ENCODE data around the gene CXCL8.

CXCL8 gene

GRCh38 chr4:73718375-73719373 is 21.7 kb upstream of the CXCL8 start:
- no peak for DNase-seq (ENCODE audit: low read depth in 2 of 2)

- no peak for DNase-seq (ENCODE audit: low read depth in 2 of 2)
Measured at GRCh38 chr4:73721435-73721834, 18.9 kb upstream of the CXCL8 start.

GRCh38 chr4:73721909-73722308 is 18.5 kb upstream of the CXCL8 start:
- no peak for DNase-seq (ENCODE audit: low read depth in 2 of 2)

GRCh38 chr4:73723023-73723422 is 17.3 kb upstream of the CXCL8 start:
- DNase-seq (ENCODE audit: low read depth in 2 of 2): no peak

- no peak for DNase-seq (ENCODE audit: low read depth in 2 of 2)
Measured at GRCh38 chr4:73723928-73724327, 16.4 kb upstream of the CXCL8 start.

GRCh38 chr4:73725510-73725909 is 14.9 kb upstream of the CXCL8 start:
- DNase-seq (ENCODE audit: low read depth in 2 of 2): no peak

- DNase-seq (ENCODE audit: low read depth in 2 of 2): no peak
Measured at GRCh38 chr4:73725985-73726384, 14.4 kb upstream of the CXCL8 start.

GRCh38 chr4:73727685-73728084 is 12.7 kb upstream of the CXCL8 start:
- DNase-seq (ENCODE audit: low read depth in 2 of 2): no peak

- DNase-seq (ENCODE audit: low read depth in 2 of 2): no peak
Measured at GRCh38 chr4:73728091-73728741, 12.2 kb upstream of the CXCL8 start.

GRCh38 chr4:73729534-73730165 is 10.7 kb upstream of the CXCL8 start:
- no peak for DNase-seq (ENCODE audit: low read depth in 2 of 2)

GRCh38 chr4:73730292-73730691 is 10.1 kb upstream of the CXCL8 start:
- DNase-seq (ENCODE audit: low read depth in 2 of 2): no peak

- DNase-seq (ENCODE audit: low read depth in 2 of 2): no peak
Measured at GRCh38 chr4:73730867-73731266, 9.5 kb upstream of the CXCL8 start.

GRCh38 chr4:73731968-73732610 is 8.3 kb upstream of the CXCL8 start:
- DNase-seq (ENCODE audit: low read depth in 2 of 2): no peak

GRCh38 chr4:73732759-73733431 is 7.5 kb upstream of the CXCL8 start:
- DNase-seq (ENCODE audit: low read depth in 2 of 2): no peak

GRCh38 chr4:73734530-73735001 is 5.8 kb upstream of the CXCL8 start:
- DNase-seq (ENCODE audit: low read depth in 2 of 2): no peak

GRCh38 chr4:73735231-73735630 is 5.1 kb upstream of the CXCL8 start:
- DNase-seq (ENCODE audit: low read depth in 2 of 2): no peak

GRCh38 chr4:73741031-73741749 is 821 bp downstream of the CXCL8 start:
- DNase-seq (ENCODE audit: low read depth in 2 of 2): no peak

- DNase-seq (ENCODE audit: low read depth in 2 of 2): no peak
Measured at GRCh38 chr4:73741750-73742489, 1.6 kb downstream of the CXCL8 start.

GRCh38 chr4:73742490-73743160 is 2.3 kb downstream of the CXCL8 start:
- no peak for DNase-seq (ENCODE audit: low read depth in 2 of 2)

All from stimulated activated CD8-positive, alpha-beta memory T cell treated with anti-CD3 and anti-CD28 coated beads, Interleukin-15, amount 100 ng/mL, for 4 hours (primary cell).